H9 (cell line): ENCODE data around the gene IGLL5. TPM values are rescaled to one million over a fixed set of nuclear protein-coding genes. Genes with fewer than 3 reads are reported as not detected.

ENCODE experiments used
- DNase-seq: peaks from one replicate; pipeline ENCODE4 v3.0.0-alpha.2; 2017
- H2AFZ ChIP-seq: one replicate; pipeline ENCODE4 v1.6.1; 2013; ENCODE audit warnings: mild to moderate bottlenecking, low read length, control low read depth, moderate library complexity
- H2AK5ac ChIP-seq: 2 replicates; pipeline ENCODE4 v1.6.1; 2013; ENCODE audit warnings: low read length, control low read depth, mixed read lengths; ENCODE audit not compliant: insufficient read length
- H2BK120ac ChIP-seq: one replicate; pipeline ENCODE4 v1.6.1; 2013; ENCODE audit warnings: low read depth, mild to moderate bottlenecking, low read length, control low read depth, inconsistent platforms; ENCODE audit not compliant: poor library complexity, severe bottlenecking
- H2BK12ac ChIP-seq: 2 replicates; pipeline ENCODE4 v1.6.1; 2013; ENCODE audit warnings: low read length, control low read depth, mixed read lengths, low read depth; ENCODE audit not compliant: insufficient read length
- H2BK15ac ChIP-seq: 2 replicates; pipeline ENCODE4 v1.6.1; 2013; ENCODE audit warnings: low read depth, low read length, control low read depth
- H2BK20ac ChIP-seq: one replicate; pipeline ENCODE4 v1.6.1; 2013; ENCODE audit warnings: low read depth, mild to moderate bottlenecking, low read length, control low read depth, inconsistent platforms; ENCODE audit not compliant: poor library complexity, severe bottlenecking
- H2BK5ac ChIP-seq: 2 replicates; pipeline ENCODE4 v1.6.1; 2013; ENCODE audit warnings: low read length, control low read depth, mixed read lengths; ENCODE audit not compliant: insufficient read length
- H3K14ac ChIP-seq: 2 replicates; pipeline ENCODE4 v1.6.1; 2013; ENCODE audit warnings: low read length, control low read depth; ENCODE audit not compliant: insufficient read depth
- H3K18ac ChIP-seq: 2 replicates; pipeline ENCODE4 v1.6.1; 2013; ENCODE audit warnings: low read depth, mild to moderate bottlenecking, mixed read lengths, low read length, control low read depth; ENCODE audit not compliant: insufficient read length
- H3K23ac ChIP-seq: 2 replicates; pipeline ENCODE4 v1.6.1; 2013; ENCODE audit warnings: low read length, control low read depth, mixed read lengths, low read depth; ENCODE audit not compliant: insufficient read length
- H3K23me2 ChIP-seq: 2 replicates; pipeline ENCODE4 v1.6.1; 2013; ENCODE audit warnings: low read depth, mild to moderate bottlenecking, mixed read lengths, low read length, control low read depth; ENCODE audit not compliant: insufficient read length, poor library complexity, severe bottlenecking
- H3K27ac ChIP-seq: 2 replicates; pipeline ENCODE4 v1.5.1; 2013; ENCODE audit warnings: low read length, control low read depth, mixed read lengths, low read depth; ENCODE audit not compliant: insufficient read length
- H3K27me3 ChIP-seq: 2 replicates; pipeline ENCODE4 v1.6.1; 2013; ENCODE audit warnings: low read length, control low read depth, inconsistent platforms; ENCODE audit not compliant: insufficient read depth
- H3K4ac ChIP-seq: 2 replicates; pipeline ENCODE4 v1.6.1; 2013; ENCODE audit warnings: low read depth, mild to moderate bottlenecking, control low read depth, inconsistent platforms, low read length, moderate library complexity
- H3K4me1 ChIP-seq: 2 replicates; pipeline ENCODE4 v1.6.1; 2013; ENCODE audit warnings: low read length, control low read depth, inconsistent platforms; ENCODE audit not compliant: insufficient read depth
- H3K4me2 ChIP-seq: 2 replicates; pipeline ENCODE4 v1.6.1; 2013; ENCODE audit warnings: low read length, control low read depth, mixed read lengths; ENCODE audit not compliant: insufficient read length, insufficient read depth
- H3K56ac ChIP-seq: 2 replicates; pipeline ENCODE4 v1.6.1; 2013; ENCODE audit warnings: low read depth, mild to moderate bottlenecking, mixed read lengths, low read length, control low read depth; ENCODE audit not compliant: insufficient read length
- H3K79me1 ChIP-seq: 2 replicates; pipeline ENCODE4 v1.6.1; 2013; ENCODE audit warnings: low read depth, mild to moderate bottlenecking, moderate library complexity, low read length, control low read depth, inconsistent platforms; ENCODE audit not compliant: insufficient read depth, poor library complexity, severe bottlenecking
- H3K79me2 ChIP-seq: 2 replicates; pipeline ENCODE4 v1.6.1; 2013; ENCODE audit warnings: low read length, control low read depth, inconsistent platforms; ENCODE audit not compliant: insufficient read depth
- H3K9ac ChIP-seq: 2 replicates; pipeline ENCODE4 v1.6.1; 2013; ENCODE audit warnings: low read length, control low read depth, mixed read lengths; ENCODE audit not compliant: insufficient read length; ENCODE audit errors: extremely low read depth
- H3K9me3 ChIP-seq: one replicate; pipeline ENCODE4 v1.6.1; 2013; ENCODE audit warnings: low read depth, low read length, inconsistent platforms; ENCODE audit not compliant: control insufficient read depth
- H3T11ph ChIP-seq: one replicate; pipeline ENCODE4 v1.6.1; 2013; ENCODE audit warnings: mild to moderate bottlenecking, low read length, control low read depth, inconsistent platforms
- H4K20me1 ChIP-seq: one replicate; pipeline ENCODE4 v1.6.1; 2013; ENCODE audit not compliant: control insufficient read depth, insufficient read length, insufficient read depth
- H4K5ac ChIP-seq: 2 replicates; pipeline ENCODE4 v1.6.1; 2013; ENCODE audit warnings: low read depth, mild to moderate bottlenecking, mixed read lengths, low read length, control low read depth; ENCODE audit not compliant: insufficient read length
- H4K8ac ChIP-seq: replicated peaks from 2 replicates; pipeline ENCODE4 v1.6.1; 2013; ENCODE audit warnings: low read length, control low read depth, mixed read lengths, low read depth; ENCODE audit not compliant: insufficient read length
- H4K91ac ChIP-seq: 2 replicates; pipeline ENCODE4 v1.6.1; 2013; ENCODE audit warnings: low read depth, mild to moderate bottlenecking, moderate library complexity, mixed read lengths, low read length, control low read depth; ENCODE audit not compliant: insufficient read length
- H3K27ac Mint-ChIP-seq, 3 experiments: 2 replicates in 2 of 3; 3 replicates in 1 of 3; pipeline ENCODE4 v1.8.0; 2020 to 2021; ENCODE audit warnings: mixed read lengths in 3 of 3, mild to moderate bottlenecking in 1 of 3, moderate library complexity in 1 of 3
- H3K27me3 Mint-ChIP-seq: 2 replicates; pipeline ENCODE4 v1.8.0; 2021; ENCODE audit warnings: low read depth, mild to moderate bottlenecking, moderate library complexity, mixed read lengths
- H3K36me3 Mint-ChIP-seq, 3 experiments: 2 replicates in 2 of 3; 3 replicates in 1 of 3; pipeline ENCODE4 v1.8.0; 2020 to 2021; ENCODE audit warnings: low read depth in 3 of 3, mixed read lengths in 3 of 3; ENCODE audit not compliant: insufficient read depth in 1 of 3
- H3K4me1 Mint-ChIP-seq, 2 experiments: 2 replicates each; pipeline ENCODE4 v1.8.0; 2020; ENCODE audit warnings: mixed read lengths in 2 of 2
- H3K4me3 Mint-ChIP-seq, 2 experiments: 2 replicates in 1 of 2; 3 replicates in 1 of 2; pipeline ENCODE4 v1.8.0; 2020 to 2021; ENCODE audit warnings: mild to moderate bottlenecking in 2 of 2, mixed read lengths in 2 of 2, moderate library complexity in 1 of 2
- H3K9me3 Mint-ChIP-seq, 2 experiments: 2 replicates in 1 of 2; 3 replicates in 1 of 2; pipeline ENCODE4 v1.8.0; 2020; ENCODE audit warnings: mild to moderate bottlenecking in 2 of 2, mixed read lengths in 2 of 2, moderate library complexity in 1 of 2
- WGBS: extraction: QIAGEN DNeasy Blood & Tissue Kit; methylation state at CpG from one replicate; pipeline ENCODE4 v1.1.7; 2013; ENCODE audit warnings: missing lambda C conversion rate, low lambda C conversion rate, mixed read lengths; ENCODE audit not compliant: insufficient read length; ENCODE audit errors: extremely low coverage; 5-methylcytosine and 5-hydroxymethylcytosine counted together
- total RNA-seq: library from RNA; stranded (reverse); gene quantifications from 2 replicates; pipeline ENCODE4 v1.2.1, GENCODE V29; 2021
- TF ChIP-seq, protein P1 (sequence below): fragments of 200-600 bp; sonication (generic); conservative IDR thresholded peaks from 3 replicates; pipeline ENCODE4 v1.8.0; 2021; ENCODE audit warnings: antibody characterized with exemption, mild to moderate bottlenecking

IGLL5 gene
- total RNA-seq, 1 experiment from 2014 or later: not detected

DNA sequence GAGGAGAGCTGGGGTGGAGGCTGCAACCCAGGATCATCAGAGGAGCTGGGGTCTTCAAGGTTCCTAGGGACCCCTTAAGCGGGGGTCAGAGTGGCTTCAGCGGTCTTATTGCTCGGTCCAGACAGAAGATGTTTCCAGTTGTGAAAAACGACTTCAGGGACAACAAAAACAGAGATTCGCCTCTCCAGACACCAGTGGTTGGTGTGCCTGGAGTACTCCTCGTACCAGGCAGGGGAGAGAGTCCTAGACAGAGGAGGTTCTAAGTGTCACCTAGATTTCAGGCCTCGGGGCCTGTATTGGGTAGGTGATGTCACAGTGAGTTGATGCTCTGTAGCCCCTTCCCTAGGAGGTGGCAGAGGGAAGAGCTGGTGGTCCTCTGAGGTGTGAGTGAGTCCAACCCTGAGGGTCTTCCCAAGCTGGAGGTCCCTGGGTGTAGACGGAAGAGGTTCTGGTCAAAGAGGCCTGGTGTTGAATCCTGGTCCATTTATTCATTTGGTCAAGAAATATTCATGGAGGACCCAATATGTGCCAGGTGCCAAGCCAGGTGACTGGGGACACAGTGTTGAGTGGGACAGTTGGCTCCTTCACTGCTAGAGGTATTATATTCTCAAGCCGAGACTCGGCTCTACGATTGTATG, 4.4 kb upstream of the IGLL5 start:
- H2AFZ ChIP-seq: no peak overlapping the region
- TF ChIP-seq, protein P1, sequence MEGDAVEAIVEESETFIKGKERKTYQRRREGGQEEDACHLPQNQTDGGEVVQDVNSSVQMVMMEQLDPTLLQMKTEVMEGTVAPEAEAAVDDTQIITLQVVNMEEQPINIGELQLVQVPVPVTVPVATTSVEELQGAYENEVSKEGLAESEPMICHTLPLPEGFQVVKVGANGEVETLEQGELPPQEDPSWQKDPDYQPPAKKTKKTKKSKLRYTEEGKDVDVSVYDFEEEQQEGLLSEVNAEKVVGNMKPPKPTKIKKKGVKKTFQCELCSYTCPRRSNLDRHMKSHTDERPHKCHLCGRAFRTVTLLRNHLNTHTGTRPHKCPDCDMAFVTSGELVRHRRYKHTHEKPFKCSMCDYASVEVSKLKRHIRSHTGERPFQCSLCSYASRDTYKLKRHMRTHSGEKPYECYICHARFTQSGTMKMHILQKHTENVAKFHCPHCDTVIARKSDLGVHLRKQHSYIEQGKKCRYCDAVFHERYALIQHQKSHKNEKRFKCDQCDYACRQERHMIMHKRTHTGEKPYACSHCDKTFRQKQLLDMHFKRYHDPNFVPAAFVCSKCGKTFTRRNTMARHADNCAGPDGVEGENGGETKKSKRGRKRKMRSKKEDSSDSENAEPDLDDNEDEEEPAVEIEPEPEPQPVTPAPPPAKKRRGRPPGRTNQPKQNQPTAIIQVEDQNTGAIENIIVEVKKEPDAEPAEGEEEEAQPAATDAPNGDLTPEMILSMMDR: no peak
- no peak overlapping the region for H3K27ac Mint-ChIP-seq
- no peak overlapping the region for H3K27ac ChIP-seq
- no peaks in the 10 kb centered on the region for H3K79me2 ChIP-seq
- no peaks in the 10 kb centered on the region for H3K4me1 Mint-ChIP-seq
- no peak overlapping the region for H2BK20ac ChIP-seq
- H4K91ac ChIP-seq: no peak overlapping the region
- no peak overlapping the region for H2BK12ac ChIP-seq
- no peaks in the 10 kb centered on the region for H3K9me3 Mint-ChIP-seq
- no peak overlapping the region for H3K4ac ChIP-seq
- peaks cover 100% of the 10 kb centered on the region for H3K27me3 Mint-ChIP-seq
- no peak overlapping the region for H3K4me2 ChIP-seq
- H4K8ac ChIP-seq: no peak overlapping the region
- H2BK120ac ChIP-seq: no peak overlapping the region
- H3K14ac ChIP-seq: no peak overlapping the region
- no peak overlapping the region for H3K56ac ChIP-seq
- H3K27me3 ChIP-seq: peaks cover 6% of the 10 kb centered on the region; the same call in 1 of the 2 replicates
- no peak overlapping the region for H3K23ac ChIP-seq
- no peak overlapping the region for H3K4me3 Mint-ChIP-seq
- H3T11ph ChIP-seq: no peak overlapping the region
- H2BK15ac ChIP-seq: no peak overlapping the region
- no CpG with 5 or more reads among the region's 11 CpGs for WGBS
- no peaks in the 10 kb centered on the region for H3K36me3 Mint-ChIP-seq
- no peaks in the 10 kb centered on the region for H3K23me2 ChIP-seq
- no peaks in the 10 kb centered on the region for H3K79me1 ChIP-seq
- H3K4me1 ChIP-seq: no peaks in the 10 kb centered on the region
- H2AK5ac ChIP-seq: no peak overlapping the region
- H2BK5ac ChIP-seq: no peak overlapping the region
- no peak overlapping the region for H4K5ac ChIP-seq
- no peaks in the 10 kb centered on the region for H3K9me3 ChIP-seq
- H3K18ac ChIP-seq: no peak overlapping the region
- DNase-seq: no peak
- H4K20me1 ChIP-seq: no peaks in the 10 kb centered on the region
- no peak overlapping the region for H3K9ac ChIP-seq
